ENCODE results near the gene DLG2.

GRCh38 chr11:84021291-84021690, 1605.9 kb downstream of the DLG2 start:
- TF ChIP-seq POLR2A (IDR thresholded peaks at IDR 0.05; ENCODE audit: low read depth) (no peak), EP300 (IDR thresholded peaks at IDR 0.05) (no peak)
